GM12801 (cell line): ENCODE results near the gene BHLHE23.

Experiments
- CTCF ChIP-seq: IDR thresholded peaks from one replicate; pipeline ENCODE4 v1.5.1; 2011; ENCODE audit warnings: control low read depth; ENCODE audit not compliant: insufficient read length; ENCODE audit errors: extremely low read depth

The BHLHE23 gene

GRCh38 chr20:63026582-63027165 lies 19.9 kb upstream of the BHLHE23 start:
- no peak for TF ChIP-seq CTCF

- no peak for TF ChIP-seq CTCF
These were observed 19.0 kb upstream of the BHLHE23 start for GRCh38 chr20:63025534-63026331.

GRCh38 chr20:63024573-63025392 lies 18.0 kb upstream of the BHLHE23 start:
- TF ChIP-seq CTCF = no peak

GRCh38 chr20:63023936-63024571 lies 17.3 kb upstream of the BHLHE23 start:
- TF ChIP-seq CTCF = no peak

- TF ChIP-seq CTCF = no peak
These were observed 16.5 kb upstream of the BHLHE23 start for GRCh38 chr20:63023071-63023935.

- TF ChIP-seq CTCF = no peak
These were observed 15.7 kb upstream of the BHLHE23 start for GRCh38 chr20:63022501-63022900.
